OCI-LY1 (cell line): ENCODE data around the gene CAB39L.

ENCODE experiments used
- H2AFZ ChIP-seq: fragments of 200-600 bp; sonication (generic), shearing (Covaris generic); 2 replicates; pipeline ENCODE4 v1.6.0; 2014; ENCODE audit warnings: antibody characterized with exemption, mild to moderate bottlenecking, low read length
- H3F3A ChIP-seq: fragments of 200-600 bp; sonication (generic), shearing (Covaris generic); 2 replicates; pipeline ENCODE4 v1.6.0; 2014; ENCODE audit warnings: mild to moderate bottlenecking, antibody characterized with exemption, low read length, moderate library complexity; ENCODE audit not compliant: insufficient read depth
- H3K27ac ChIP-seq: fragments of 200-600 bp; sonication (generic); 2 replicates; pipeline ENCODE4 v1.5.1; 2014; ENCODE audit warnings: low read length, mixed run types, mild to moderate bottlenecking, low read depth; ENCODE audit not compliant: poor library complexity, severe bottlenecking
- H3K27me3 ChIP-seq: fragments of 200-600 bp; sonication (generic); 2 replicates; pipeline ENCODE4 v1.6.0; 2014; ENCODE audit warnings: antibody characterized with exemption, mild to moderate bottlenecking, low read length, moderate library complexity; ENCODE audit not compliant: insufficient read depth
- H3K36me3 ChIP-seq: fragments of 200-600 bp; sonication (generic); 2 replicates; pipeline ENCODE4 v1.6.1; 2014; ENCODE audit warnings: mild to moderate bottlenecking, antibody characterized with exemption, low read length, moderate library complexity, mixed read lengths; ENCODE audit not compliant: insufficient read depth
- H3K4me1 ChIP-seq: fragments of 200-600 bp; sonication (generic); 2 replicates; pipeline ENCODE4 v1.5.1; 2014; ENCODE audit warnings: mild to moderate bottlenecking, low read length, moderate library complexity; ENCODE audit not compliant: insufficient read depth, severe bottlenecking
- H3K4me2 ChIP-seq: fragments of 200-600 bp; sonication (generic), shearing (Covaris generic); 2 replicates; pipeline ENCODE4 v1.6.1; 2014; ENCODE audit warnings: low read length
- H3K4me3 ChIP-seq: fragments of 200-600 bp; sonication (generic); 2 replicates; pipeline ENCODE4 v1.5.1; 2014; ENCODE audit warnings: low read length, low read depth, mild to moderate bottlenecking, mixed read lengths; ENCODE audit not compliant: poor library complexity, severe bottlenecking
- H3K79me2 ChIP-seq: fragments of 200-600 bp; shearing (Covaris generic); 2 replicates; pipeline ENCODE4 v1.6.1; 2016; ENCODE audit warnings: mixed run types, low read length, mixed read lengths; ENCODE audit not compliant: insufficient read depth
- H3K9ac ChIP-seq: fragments of 200-600 bp; sonication (generic), shearing (Covaris generic); 2 replicates; pipeline ENCODE4 v1.6.1; 2014; ENCODE audit warnings: mild to moderate bottlenecking, low read length, mixed read lengths
- H3K9me2 ChIP-seq: fragments of 200-600 bp; sonication (generic), shearing (Covaris generic); 2 replicates; pipeline ENCODE4 v1.6.1; 2014; ENCODE audit warnings: low read depth, mild to moderate bottlenecking, low read length, mixed read lengths
- H3K9me3 ChIP-seq: fragments of 200-600 bp; shearing (Covaris generic); 2 replicates; pipeline ENCODE4 v1.6.1; 2014; ENCODE audit warnings: low read length, mixed read lengths
- H4K20me1 ChIP-seq: fragments of 200-600 bp; sonication (generic), shearing (Covaris generic); 2 replicates; pipeline ENCODE4 v1.6.0; 2016; ENCODE audit warnings: mild to moderate bottlenecking, low read length; ENCODE audit not compliant: insufficient read depth
- EZH2 ChIP-seq: fragments of 200-600 bp; sonication (generic), shearing (Covaris generic); IDR thresholded peaks from 2 replicates; pipeline ENCODE4 v1.8.0; 2017; ENCODE audit warnings: borderline replicate concordance, mixed run types, mild to moderate bottlenecking, antibody characterized with exemption, low read length, moderate library complexity, mixed read lengths
- TF ChIP-seq, protein P1 (sequence below): fragments of 200-600 bp; sonication (generic), shearing (Covaris generic); IDR thresholded peaks from 2 replicates; pipeline ENCODE4 v1.5.1; 2017; ENCODE audit warnings: mild to moderate bottlenecking, antibody characterized with exemption, low read length, moderate library complexity, mixed read lengths

CAB39L gene

GRCh38 chr13:49404703-49405020 is 39.2 kb downstream of the CAB39L start:
- Histone ChIP-seq H3K9ac (no peak overlapping the region), H3K4me1 (peaks cover 11% of the 10 kb centered on the region), H4K20me1 (no peaks in the 10 kb centered on the region), H2AFZ (no peak overlapping the region), H3K4me2 (no peak overlapping the region), H3K9me3 (peaks cover 6% of the 10 kb centered on the region; the same call in 1 of the 2 replicates), H3K79me2 (peaks cover 14% of the 10 kb centered on the region), H3K4me3 (no peak overlapping the region), H3K36me3 (no peaks in the 10 kb centered on the region), H3F3A (no peaks in the 10 kb centered on the region), H3K9me2 (no peaks in the 10 kb centered on the region), H3K27ac (no peak overlapping the region), H3K27me3 (no peaks in the 10 kb centered on the region)
- TF ChIP-seq, protein P1, sequence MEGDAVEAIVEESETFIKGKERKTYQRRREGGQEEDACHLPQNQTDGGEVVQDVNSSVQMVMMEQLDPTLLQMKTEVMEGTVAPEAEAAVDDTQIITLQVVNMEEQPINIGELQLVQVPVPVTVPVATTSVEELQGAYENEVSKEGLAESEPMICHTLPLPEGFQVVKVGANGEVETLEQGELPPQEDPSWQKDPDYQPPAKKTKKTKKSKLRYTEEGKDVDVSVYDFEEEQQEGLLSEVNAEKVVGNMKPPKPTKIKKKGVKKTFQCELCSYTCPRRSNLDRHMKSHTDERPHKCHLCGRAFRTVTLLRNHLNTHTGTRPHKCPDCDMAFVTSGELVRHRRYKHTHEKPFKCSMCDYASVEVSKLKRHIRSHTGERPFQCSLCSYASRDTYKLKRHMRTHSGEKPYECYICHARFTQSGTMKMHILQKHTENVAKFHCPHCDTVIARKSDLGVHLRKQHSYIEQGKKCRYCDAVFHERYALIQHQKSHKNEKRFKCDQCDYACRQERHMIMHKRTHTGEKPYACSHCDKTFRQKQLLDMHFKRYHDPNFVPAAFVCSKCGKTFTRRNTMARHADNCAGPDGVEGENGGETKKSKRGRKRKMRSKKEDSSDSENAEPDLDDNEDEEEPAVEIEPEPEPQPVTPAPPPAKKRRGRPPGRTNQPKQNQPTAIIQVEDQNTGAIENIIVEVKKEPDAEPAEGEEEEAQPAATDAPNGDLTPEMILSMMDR, result no peak
- TF ChIP-seq EZH2, result no peak

GRCh38 chr13:49403996-49404702 is 39.7 kb downstream of the CAB39L start:
- Histone ChIP-seq H2AFZ (no peak overlapping the region), H3K4me2 (no peak overlapping the region), H3K27ac (no peak overlapping the region), H3F3A (no peaks in the 10 kb centered on the region), H3K27me3 (no peaks in the 10 kb centered on the region), H3K36me3 (no peaks in the 10 kb centered on the region), H4K20me1 (no peaks in the 10 kb centered on the region), H3K9ac (no peak overlapping the region), H3K4me1 (peaks cover 11% of the 10 kb centered on the region), H3K9me3 (peaks cover 6% of the 10 kb centered on the region; the same call in 1 of the 2 replicates), H3K4me3 (no peak overlapping the region), H3K79me2 (peaks cover 19% of the 10 kb centered on the region), H3K9me2 (no peaks in the 10 kb centered on the region)
- no peak for TF ChIP-seq EZH2
- TF ChIP-seq, protein P1, result no peak

GRCh38 chr13:49400755-49401659 is 42.9 kb downstream of the CAB39L start:
- H3F3A ChIP-seq, result no peaks in the 10 kb centered on the region

More at GRCh38 chr13:49400755-49401659, 42.9 kb downstream of the CAB39L start:
- Histone ChIP-seq H3K4me2 (peak overlapping the region; percentile 97), H3K4me3 (peak overlapping the region; percentile 83), H3K9me3 (peaks cover 3% of the 10 kb centered on the region; the same call in 1 of the 2 replicates), H3K79me2 (peaks cover 50% of the 10 kb centered on the region), H2AFZ (no peak overlapping the region), H3K4me1 (peaks cover 35% of the 10 kb centered on the region), H3K36me3 (no peaks in the 10 kb centered on the region), H3K27ac (peak overlapping the region; percentile 83), H4K20me1 (no peaks in the 10 kb centered on the region), H3K27me3 (no peaks in the 10 kb centered on the region), H3K9me2 (no peaks in the 10 kb centered on the region), H3K9ac (peak overlapping the region; percentile 92)
- TF ChIP-seq EZH2, result no peak
- TF ChIP-seq, protein P1, result no peak
